ENCODE results near the gene PTPRD. TPM values are rescaled to one million over a fixed set of nuclear protein-coding genes. Genes with fewer than 3 reads are reported as not detected.

Gene PTPRD
- total RNA-seq, 1 donor from 2014 or later, result 5.7 TPM

- H3K4me3 Mint-ChIP-seq (ENCODE audit: unreplicated experiment), result no peak overlapping the region
Observed at GRCh38 chr9:8869812-8870211, 1743.0 kb downstream of the PTPRD start.

GRCh38 chr9:8868632-8869031 lies 1744.2 kb downstream of the PTPRD start:
- no peak overlapping the region for H3K27ac Mint-ChIP-seq (ENCODE audit: unreplicated experiment)
- no peak for DNase-seq (ENCODE audit: low spot score)
- H3K36me3 Mint-ChIP-seq (ENCODE audit: low read depth), result no peaks in the 10 kb centered on the region
- H3K4me3 Mint-ChIP-seq (ENCODE audit: unreplicated experiment), result no peak overlapping the region
- no peaks in the 10 kb centered on the region for H3K27me3 Mint-ChIP-seq (ENCODE audit: low read depth)
- H3K4me1 Mint-ChIP-seq (ENCODE audit: low read depth), result peaks cover 25% of the 10 kb centered on the region
- no peaks in the 10 kb centered on the region for H3K9me3 Mint-ChIP-seq (ENCODE audit: low read depth)
- TF ChIP-seq CTCF (IDR thresholded peaks at IDR 0.05), result no peak

More at GRCh38 chr9:8869812-8870211, 1743.0 kb downstream of the PTPRD start:
- H3K9me3 Mint-ChIP-seq (ENCODE audit: low read depth), result no peaks in the 10 kb centered on the region
- no peak for TF ChIP-seq CTCF (IDR thresholded peaks at IDR 0.05)
- H3K27ac Mint-ChIP-seq (ENCODE audit: unreplicated experiment), result no peak overlapping the region
- no peak for DNase-seq (ENCODE audit: low spot score)
- H3K27me3 Mint-ChIP-seq (ENCODE audit: low read depth), result no peaks in the 10 kb centered on the region
- no peaks in the 10 kb centered on the region for H3K36me3 Mint-ChIP-seq (ENCODE audit: low read depth)
- H3K4me1 Mint-ChIP-seq (ENCODE audit: low read depth), result peaks cover 16% of the 10 kb centered on the region

- Mint-ChIP-seq H3K9me3 (ENCODE audit: low read depth) (no peaks in the 10 kb centered on the region), H3K27ac (ENCODE audit: unreplicated experiment) (no peak overlapping the region), H3K4me1 (ENCODE audit: low read depth) (peaks cover 19% of the 10 kb centered on the region), H3K27me3 (ENCODE audit: low read depth) (no peaks in the 10 kb centered on the region), H3K4me3 (ENCODE audit: unreplicated experiment) (no peak overlapping the region), H3K36me3 (ENCODE audit: low read depth) (no peaks in the 10 kb centered on the region)
- no peak for TF ChIP-seq CTCF (IDR thresholded peaks at IDR 0.05)
- no peak for DNase-seq (ENCODE audit: low spot score)
Observed at GRCh38 chr9:8867148-8867547, 1745.7 kb downstream of the PTPRD start.

- no peak for DNase-seq (ENCODE audit: low spot score)
- H3K9me3 Mint-ChIP-seq (ENCODE audit: low read depth), result no peaks in the 10 kb centered on the region
- no peak overlapping the region for H3K4me3 Mint-ChIP-seq (ENCODE audit: unreplicated experiment)
- H3K4me1 Mint-ChIP-seq (ENCODE audit: low read depth), result peaks cover 19% of the 10 kb centered on the region
- H3K27ac Mint-ChIP-seq (ENCODE audit: unreplicated experiment), result no peak overlapping the region
- TF ChIP-seq CTCF (IDR thresholded peaks at IDR 0.05), result no peak
- no peaks in the 10 kb centered on the region for H3K27me3 Mint-ChIP-seq (ENCODE audit: low read depth)
- H3K36me3 Mint-ChIP-seq (ENCODE audit: low read depth), result no peaks in the 10 kb centered on the region
Observed at GRCh38 chr9:8864545-8864896, 1748.3 kb downstream of the PTPRD start.

GRCh38 chr9:8863886-8864544 lies 1748.8 kb downstream of the PTPRD start:
- Mint-ChIP-seq H3K27ac (ENCODE audit: unreplicated experiment) (no peak overlapping the region), H3K4me3 (ENCODE audit: unreplicated experiment) (no peak overlapping the region), H3K4me1 (ENCODE audit: low read depth) (peaks cover 21% of the 10 kb centered on the region), H3K27me3 (ENCODE audit: low read depth) (no peaks in the 10 kb centered on the region), H3K36me3 (ENCODE audit: low read depth) (no peaks in the 10 kb centered on the region), H3K9me3 (ENCODE audit: low read depth) (no peaks in the 10 kb centered on the region)
- no peak for TF ChIP-seq CTCF (IDR thresholded peaks at IDR 0.05)
- DNase-seq (ENCODE audit: low spot score), result no peak

All from chondrocyte (in vitro differentiated cells).